NCI-H1417 (cell line): ENCODE measurements around the gene GFM2.
"Not testable (repeated sequence)": the region's sequence is repeated elsewhere in the genome, so short reads cannot be mapped to it uniquely, and the experiment has no call there.

ENCODE experiments used
- DNase-seq, 3 experiments: peaks; one replicate each; lab custom pipeline; 2025; lab: John Stamatoyannopoulos, UW

Gene GFM2

DNA sequence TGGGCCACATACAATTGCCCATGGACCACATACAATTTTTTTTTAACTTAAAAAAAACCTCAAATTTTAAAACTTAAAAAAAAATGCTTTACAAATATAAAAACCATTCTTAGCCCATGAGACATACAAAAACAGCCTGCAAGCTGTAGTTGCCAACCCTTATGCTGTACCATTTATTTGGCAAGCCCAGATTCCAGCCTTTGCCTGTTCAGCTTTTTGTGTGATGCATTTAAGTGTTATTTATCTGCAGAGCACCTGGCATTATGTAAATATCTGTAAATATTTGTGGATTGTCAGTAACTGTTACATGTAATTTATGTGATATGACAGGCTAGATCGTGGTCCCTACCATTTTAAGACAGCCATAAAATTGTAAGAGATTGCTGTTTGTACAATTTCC, 49.3 kb downstream of the GFM2 start:
- DNase-seq: peak in 2 of 3 experiments; percentile 13 to 76

DNA sequence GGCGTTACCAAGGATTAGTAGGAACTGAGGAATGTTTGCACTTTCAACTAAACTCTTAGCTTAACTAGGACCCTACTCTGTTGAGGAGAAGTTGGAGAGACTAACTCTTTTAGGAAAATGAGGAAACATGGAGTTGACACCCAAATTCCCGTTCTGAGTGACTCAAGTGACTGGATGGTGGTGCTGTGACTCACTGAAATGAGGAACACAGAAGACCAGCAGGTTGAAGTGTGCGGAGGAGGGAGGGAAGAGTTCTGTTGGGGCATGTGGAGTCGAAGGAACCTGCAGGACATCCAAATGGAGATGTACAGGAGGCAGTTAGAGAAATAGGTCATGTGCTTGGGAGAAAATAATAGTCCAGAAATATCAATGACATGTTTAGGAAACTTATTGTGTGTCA, 73.7 kb downstream of the GFM2 start:
- no peak for DNase-seq

DNA sequence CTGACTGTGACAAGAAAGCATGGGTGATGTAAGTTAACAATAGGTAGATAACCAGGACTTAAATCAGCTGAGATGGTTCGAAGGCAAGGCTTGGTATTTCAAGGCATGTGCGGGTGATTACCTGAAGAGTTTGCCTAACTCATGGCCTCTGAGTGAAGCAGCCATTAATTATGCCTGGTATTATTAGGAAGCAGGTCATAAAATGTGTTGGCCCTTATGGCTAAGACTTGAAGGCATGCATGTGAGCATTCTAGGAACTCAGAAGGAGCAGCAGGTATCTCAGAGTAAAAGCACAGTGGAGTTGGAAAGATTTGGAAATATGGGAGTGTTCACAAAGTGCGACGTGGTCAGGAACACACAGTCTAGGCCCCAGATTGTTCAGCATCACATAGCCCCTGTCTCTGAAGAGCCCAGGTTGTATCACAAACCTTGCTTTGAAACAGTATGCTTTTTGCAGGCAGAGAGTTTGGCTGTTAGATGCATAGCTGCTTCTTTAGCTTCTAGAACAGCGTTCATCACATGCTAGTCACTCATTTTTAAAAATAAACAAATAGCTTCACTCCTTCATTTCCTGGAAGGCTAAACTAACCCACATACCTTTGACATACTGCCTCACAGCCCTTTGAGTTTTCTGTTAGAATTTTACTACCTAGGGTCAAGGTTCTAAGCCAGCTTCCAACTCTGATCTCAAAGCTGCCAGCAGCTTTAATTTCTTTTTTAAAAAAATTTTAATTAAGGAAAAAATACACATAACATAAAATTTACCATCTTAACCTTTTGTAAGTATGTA, 79.8 kb downstream of the GFM2 start:
- no peak for DNase-seq

DNA sequence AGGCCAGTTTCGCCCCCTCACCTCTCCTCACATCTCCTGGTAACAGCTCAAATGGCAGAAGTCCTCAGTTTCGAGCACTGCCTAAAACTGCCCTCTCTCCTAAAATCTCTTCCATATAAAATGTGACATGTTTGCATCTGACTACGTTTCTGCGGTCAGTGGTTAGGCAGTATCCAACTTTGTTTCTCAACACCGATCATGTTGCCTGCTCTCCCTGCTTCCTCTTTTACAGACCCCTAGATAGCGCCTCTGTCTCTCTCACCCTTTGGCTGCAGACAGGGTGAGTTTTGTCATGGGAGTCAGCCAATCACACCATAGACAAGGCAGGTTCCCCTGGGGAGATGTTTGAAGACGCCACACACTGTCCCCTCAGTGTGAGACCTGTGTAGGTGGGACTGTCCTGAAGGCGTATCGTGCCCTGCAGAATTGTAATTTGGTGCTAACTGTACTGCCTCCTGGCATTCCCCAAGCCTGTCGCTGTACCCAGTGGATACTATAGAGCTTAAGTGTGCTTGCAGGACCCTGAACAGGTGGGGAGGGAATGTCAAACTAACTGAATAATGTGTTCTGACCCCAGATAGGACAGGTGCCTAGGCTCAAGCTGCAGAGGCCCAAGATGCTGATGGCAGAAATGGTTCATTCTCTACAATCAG, 80.8 kb downstream of the GFM2 start:
- no peak for DNase-seq

DNA sequence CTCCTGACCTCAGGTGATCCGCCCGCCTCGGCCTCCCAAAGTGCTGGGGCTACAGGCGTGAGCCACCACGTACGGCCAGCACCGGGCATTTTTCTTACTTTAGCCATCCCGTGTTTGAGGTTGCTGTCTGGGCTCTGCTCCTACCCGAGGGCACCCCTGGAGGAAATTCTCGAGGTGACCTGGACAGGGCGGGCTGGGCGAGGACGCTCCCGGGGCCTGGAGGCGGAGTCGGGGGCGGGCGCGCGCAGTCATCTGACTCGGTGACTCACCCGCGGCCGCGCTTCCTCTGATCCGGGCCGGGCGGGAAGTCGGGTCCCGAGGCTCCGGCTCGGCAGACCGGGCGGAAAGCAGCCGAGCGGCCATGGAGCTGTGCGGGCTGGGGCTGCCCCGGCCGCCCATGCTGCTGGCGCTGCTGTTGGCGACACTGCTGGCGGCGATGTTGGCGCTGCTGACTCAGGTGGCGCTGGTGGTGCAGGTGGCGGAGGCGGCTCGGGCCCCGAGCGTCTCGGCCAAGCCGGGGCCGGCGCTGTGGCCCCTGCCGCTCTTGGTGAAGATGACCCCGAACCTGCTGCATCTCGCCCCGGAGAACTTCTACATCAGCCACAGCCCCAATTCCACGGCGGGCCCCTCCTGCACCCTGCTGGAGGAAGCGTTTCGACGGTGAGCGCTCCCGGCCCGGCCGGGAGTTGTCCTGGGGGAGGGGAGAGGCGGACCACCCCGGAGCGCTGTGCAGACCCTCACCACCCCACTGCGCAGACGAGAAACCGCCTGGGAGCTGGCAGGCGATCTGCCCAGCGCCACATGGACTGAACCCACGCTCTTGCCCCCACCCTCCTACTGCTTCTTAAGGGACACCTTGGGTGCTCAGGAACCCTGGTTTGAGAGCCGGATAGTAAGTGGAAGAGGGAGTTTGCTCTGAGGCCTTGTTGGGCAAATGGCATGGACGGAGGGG, 81.7 kb downstream of the GFM2 start, which contains the start of gene HEXB:
HEXB (plus strand) TSS at position 334 of the 952 bp plus-strand sequence; CDS start at position 362, 28 bp downstream.
- DNase-seq: peak; percentile 70 to 77 (median 73)

DNA sequence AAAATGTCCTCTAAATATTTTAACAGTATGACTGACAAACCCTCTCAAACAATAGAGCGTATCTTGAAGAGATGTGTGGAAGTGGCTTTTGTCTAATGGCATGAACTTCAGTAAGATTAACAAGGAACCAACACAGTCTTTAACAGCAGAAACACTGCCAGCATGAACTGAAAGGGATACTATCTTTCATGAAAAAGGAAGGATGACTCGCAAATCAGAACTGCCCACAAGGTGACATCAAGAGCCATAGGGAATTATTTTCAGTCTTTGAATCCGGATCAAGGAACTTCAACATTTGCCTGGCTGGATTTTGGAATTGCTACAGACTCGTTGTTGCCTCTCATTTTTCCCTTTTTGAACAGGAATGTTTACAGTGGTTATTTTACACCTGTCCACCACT, 87.0 kb downstream of the GFM2 start:
- no peak for DNase-seq

DNA sequence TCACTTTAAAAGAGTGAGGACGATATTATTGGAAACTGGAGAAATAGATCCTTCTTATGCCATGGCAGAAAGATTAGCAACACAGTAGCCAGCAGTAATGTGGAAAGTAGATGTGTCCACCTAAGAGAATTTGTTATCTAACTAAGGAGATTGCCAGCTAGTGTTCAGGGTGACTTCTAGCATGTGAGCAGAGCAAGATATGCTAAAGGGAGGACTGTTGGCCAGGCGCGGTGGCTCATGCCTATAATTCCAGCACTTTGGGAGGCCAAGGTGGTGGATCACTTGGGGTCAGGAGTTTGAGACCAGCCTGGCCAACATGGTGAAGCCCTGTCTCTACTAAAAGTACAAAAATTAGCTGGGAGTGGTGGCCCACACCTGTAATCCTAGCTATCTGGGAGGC, 87.6 kb downstream of the GFM2 start:
- not testable (repeated sequence) for DNase-seq

DNA sequence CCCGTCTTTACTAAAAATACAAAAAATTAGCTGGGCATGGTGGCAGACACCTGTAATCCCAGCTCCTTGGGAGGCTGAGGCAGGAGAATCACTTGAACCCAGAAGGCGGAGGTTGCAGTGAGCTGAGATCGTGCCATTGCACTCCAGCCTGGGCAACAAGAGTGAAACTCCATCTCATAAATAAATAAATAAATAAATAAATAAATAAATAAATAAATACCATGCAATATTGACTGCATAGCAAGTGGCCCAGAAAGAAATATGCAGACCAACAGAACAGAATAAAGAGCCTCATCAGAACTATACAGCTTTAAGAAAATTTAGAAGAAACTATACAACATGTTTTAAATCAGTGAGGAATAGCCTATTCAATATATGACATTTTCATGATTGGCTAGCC, 88.8 kb downstream of the GFM2 start:
- not testable (repeated sequence) for DNase-seq

DNA sequence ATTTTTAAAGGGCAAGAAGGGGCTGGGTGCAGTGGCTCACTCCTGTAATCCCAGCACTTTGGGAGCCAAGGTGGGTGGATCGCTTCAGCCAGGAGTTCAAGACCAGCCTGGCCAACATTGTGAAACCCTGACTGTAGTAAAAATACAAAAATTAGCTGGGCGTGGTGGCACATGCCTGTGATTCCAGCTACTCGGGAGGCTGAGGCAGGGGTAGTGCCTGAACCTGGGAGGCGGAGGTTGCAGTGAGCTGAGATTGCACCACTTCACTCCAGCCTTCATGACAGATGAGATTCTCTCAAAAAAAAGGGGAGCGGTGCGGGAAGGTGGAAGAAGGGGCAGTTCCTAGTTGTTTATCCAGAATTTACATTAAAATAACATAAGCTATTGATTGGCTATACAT, 90.5 kb downstream of the GFM2 start:
- DNase-seq: not testable (repeated sequence)

DNA sequence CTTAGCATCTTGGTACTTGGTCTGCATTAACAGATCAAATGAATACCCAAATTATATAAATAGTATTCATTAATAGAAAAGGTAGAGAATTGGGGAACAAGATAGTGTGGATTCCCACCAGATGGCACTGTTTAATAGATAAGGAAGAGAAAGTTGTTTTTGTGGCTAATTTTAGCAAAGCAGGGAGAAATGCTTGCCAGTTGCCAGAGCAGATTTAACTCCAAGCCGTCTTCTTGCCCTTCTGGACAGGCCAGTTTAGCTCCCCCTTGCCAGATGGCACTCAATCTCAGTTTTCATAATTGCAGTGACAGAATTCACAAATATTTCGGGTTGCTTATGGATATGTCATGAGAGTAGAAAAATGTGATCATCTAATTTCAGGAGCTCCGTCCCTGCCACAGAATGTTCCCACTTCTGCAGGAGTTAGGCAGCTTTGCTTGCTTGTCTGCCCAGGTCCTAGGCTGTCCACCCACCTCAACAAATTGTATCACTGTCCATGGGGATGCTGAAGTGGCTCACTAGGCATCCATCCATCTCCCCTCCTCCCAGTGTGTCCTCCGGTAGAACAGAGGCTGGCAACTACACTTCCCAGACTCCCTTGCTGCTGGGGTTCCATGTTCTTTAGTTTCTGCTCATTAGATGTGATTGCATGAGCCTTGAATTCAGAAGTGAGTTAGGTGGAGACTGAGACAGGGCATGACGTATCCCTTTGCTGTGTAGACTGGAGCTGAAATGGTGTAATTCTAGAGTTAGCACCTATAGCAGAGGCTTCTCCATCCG, 93.7 kb downstream of the GFM2 start:
- peak in 2 of 3 experiments; percentile 14 to 61 for DNase-seq

DNA sequence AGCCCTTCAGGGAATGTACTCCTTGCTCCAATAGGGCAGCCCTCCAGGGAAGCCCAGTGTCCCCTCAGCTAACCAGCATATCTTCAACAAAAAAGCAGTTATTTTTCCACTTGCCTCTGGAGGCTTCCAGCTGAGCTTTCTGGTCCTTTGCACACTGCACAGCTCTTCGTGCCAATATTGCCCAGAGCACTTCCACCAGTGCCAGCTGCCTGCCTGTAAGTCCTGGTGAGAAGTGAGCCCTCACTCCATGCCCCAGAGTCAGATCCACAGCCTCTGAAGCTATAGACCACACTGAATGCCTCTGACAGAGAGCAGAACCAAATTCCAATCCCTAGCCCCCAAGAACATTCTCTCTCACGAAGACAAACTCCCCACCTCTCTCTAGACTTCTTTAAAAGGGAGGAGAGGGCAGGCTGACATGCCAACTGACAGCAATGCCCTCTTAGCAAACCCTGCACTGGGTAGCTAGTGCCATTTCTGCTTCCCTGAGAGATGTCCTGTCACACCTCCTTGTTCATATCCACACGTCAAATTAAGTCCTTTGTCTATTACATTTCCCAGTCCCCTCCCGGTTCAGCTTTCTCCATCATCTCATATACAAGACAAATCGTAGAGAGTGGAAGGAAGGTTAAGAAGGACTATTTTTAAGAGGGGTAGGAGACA, 94.6 kb downstream of the GFM2 start:
- peak in 2 of 3 experiments; percentile 1 to 7 for DNase-seq
